Central memory CD8-positive, alpha-beta T cell (primary cell): Measurements from ENCODE around the gene VASH2.

ENCODE experiments used
- ATAC-seq: fragments of 150-1000 bp; cut with Tn5 transposase; replicated peaks from 2 replicates; pipeline ENCODE4 v1.10.0; 2022; ENCODE audit warnings: mild to moderate bottlenecking, moderate FRiP score, moderate number of reproducible peaks; ENCODE audit not compliant: poor library complexity, severe bottlenecking; ENCODE audit errors: extremely low read depth
- DNase-seq, 2 donors: peaks; one replicate each; pipeline ENCODE4 v3.0.0; 2021; ENCODE audit warnings: low spot score in 2 of 2
- H3K27ac Mint-ChIP-seq: one replicate; pipeline ENCODE4 v1.8.0; 2022; ENCODE audit warnings: low read depth, mild to moderate bottlenecking, moderate library complexity, mixed read lengths
- H3K27me3 Mint-ChIP-seq: one replicate; pipeline ENCODE4 v1.8.0; 2022; ENCODE audit warnings: mixed read lengths
- H3K36me3 Mint-ChIP-seq: one replicate; pipeline ENCODE4 v1.8.0; 2022; ENCODE audit warnings: mild to moderate bottlenecking, moderate library complexity, mixed read lengths; ENCODE audit not compliant: insufficient read depth
- H3K4me1 Mint-ChIP-seq: one replicate; pipeline ENCODE4 v1.8.0; 2022; ENCODE audit warnings: mixed read lengths
- H3K4me3 Mint-ChIP-seq: one replicate; pipeline ENCODE4 v1.8.0; 2022; ENCODE audit warnings: mild to moderate bottlenecking, moderate library complexity, mixed read lengths
- H3K9me3 Mint-ChIP-seq: one replicate; pipeline ENCODE4 v1.8.0; 2022; ENCODE audit warnings: mixed read lengths

VASH2 gene

DNA sequence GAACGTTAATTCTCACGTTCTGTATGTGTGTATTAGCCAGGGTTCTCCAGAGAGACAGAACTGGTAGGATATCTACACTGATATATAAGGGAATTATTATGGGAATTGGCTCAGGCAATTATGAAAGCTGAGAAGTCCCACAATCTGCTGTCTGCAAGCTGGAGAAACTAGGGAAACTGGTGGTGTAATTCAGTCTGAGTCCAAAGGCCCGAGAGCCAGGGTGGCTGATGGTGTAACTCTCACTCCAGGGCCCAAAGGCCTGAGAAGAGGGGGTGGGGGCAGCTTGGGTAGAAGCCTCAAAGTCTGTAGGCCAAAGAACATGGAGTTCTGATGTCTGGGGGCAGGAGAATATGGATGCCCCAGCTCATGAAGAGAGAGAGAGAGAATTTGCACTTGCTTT is 13.3 kb upstream of the VASH2 start:
- H3K9me3 Mint-ChIP-seq: no peaks in the 10 kb centered on the region
- no peak overlapping the region for H3K4me3 Mint-ChIP-seq
- no peaks in the 10 kb centered on the region for H3K36me3 Mint-ChIP-seq
- ATAC-seq (no peak), DNase-seq (no peak)
- H3K27me3 Mint-ChIP-seq: peaks cover 14% of the 10 kb centered on the region
- H3K27ac Mint-ChIP-seq: no peak overlapping the region
- H3K4me1 Mint-ChIP-seq: no peaks in the 10 kb centered on the region

DNA sequence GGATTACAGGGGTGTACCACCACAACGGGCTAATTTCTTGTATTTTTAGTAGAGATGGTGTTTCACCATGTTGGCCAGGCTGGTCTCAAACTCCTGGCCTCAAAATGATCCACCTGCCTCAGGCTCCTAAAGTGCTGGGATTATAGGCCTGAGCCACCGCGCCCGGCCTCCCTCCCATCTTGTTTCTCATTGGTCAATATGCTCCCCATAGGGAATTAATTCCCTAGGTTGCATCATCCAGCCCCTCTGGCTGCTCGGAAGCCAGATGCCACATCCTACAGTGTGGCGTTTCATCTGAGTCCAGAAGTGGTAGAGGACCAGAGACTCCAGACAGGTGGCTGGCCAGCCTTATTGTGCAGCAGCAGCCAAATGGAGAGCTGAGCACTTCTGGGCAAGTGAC is 11.5 kb upstream of the VASH2 start:
- H3K9me3 Mint-ChIP-seq: no peaks in the 10 kb centered on the region
- ATAC-seq (no peak), DNase-seq (no peak)
- no peak overlapping the region for H3K4me3 Mint-ChIP-seq
- H3K36me3 Mint-ChIP-seq: no peaks in the 10 kb centered on the region
- H3K27ac Mint-ChIP-seq: no peak overlapping the region
- H3K27me3 Mint-ChIP-seq: peaks cover 14% of the 10 kb centered on the region
- no peaks in the 10 kb centered on the region for H3K4me1 Mint-ChIP-seq

DNA sequence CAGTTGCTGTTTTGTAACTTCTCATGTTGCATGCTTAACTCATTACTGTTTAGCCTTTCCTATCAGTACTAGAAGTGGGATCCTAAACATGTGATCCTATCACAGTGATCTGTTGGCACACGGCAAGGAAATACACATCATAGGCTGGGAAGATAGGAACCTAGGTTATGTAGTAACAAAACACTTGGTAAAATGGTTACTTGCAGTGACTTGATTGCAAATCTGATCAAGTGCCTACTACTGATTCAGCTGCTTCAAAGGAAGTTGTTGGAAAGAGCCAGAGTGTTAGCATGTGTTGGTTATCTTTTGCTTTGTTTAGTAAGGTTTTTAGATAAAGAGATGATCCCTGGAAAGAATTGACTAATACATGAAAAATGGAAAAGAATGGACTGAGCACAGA is 8.9 kb upstream of the VASH2 start:
- ATAC-seq (no peak), DNase-seq (no peak)
- Mint-ChIP-seq H3K27ac (no peak overlapping the region), H3K4me3 (no peak overlapping the region), H3K4me1 (no peaks in the 10 kb centered on the region), H3K27me3 (peaks cover 14% of the 10 kb centered on the region), H3K36me3 (no peaks in the 10 kb centered on the region), H3K9me3 (no peaks in the 10 kb centered on the region)

GRCh38 chr1:212942679-212943392 is 7.5 kb upstream of the VASH2 start:
- Mint-ChIP-seq H3K4me1 (no peaks in the 10 kb centered on the region), H3K4me3 (no peak overlapping the region), H3K9me3 (no peaks in the 10 kb centered on the region), H3K36me3 (no peaks in the 10 kb centered on the region), H3K27me3 (peaks cover 14% of the 10 kb centered on the region), H3K27ac (no peak overlapping the region)
- no peak for ATAC-seq
- DNase-seq: no peak

- Mint-ChIP-seq H3K4me1 (no peaks in the 10 kb centered on the region), H3K36me3 (no peaks in the 10 kb centered on the region), H3K27ac (no peak overlapping the region), H3K9me3 (no peaks in the 10 kb centered on the region), H3K27me3 (peaks cover 19% of the 10 kb centered on the region), H3K4me3 (no peak overlapping the region)
- ATAC-seq (no peak), DNase-seq (no peak)
Measured at GRCh38 chr1:212943393-212943710, 7.0 kb upstream of the VASH2 start.

DNA sequence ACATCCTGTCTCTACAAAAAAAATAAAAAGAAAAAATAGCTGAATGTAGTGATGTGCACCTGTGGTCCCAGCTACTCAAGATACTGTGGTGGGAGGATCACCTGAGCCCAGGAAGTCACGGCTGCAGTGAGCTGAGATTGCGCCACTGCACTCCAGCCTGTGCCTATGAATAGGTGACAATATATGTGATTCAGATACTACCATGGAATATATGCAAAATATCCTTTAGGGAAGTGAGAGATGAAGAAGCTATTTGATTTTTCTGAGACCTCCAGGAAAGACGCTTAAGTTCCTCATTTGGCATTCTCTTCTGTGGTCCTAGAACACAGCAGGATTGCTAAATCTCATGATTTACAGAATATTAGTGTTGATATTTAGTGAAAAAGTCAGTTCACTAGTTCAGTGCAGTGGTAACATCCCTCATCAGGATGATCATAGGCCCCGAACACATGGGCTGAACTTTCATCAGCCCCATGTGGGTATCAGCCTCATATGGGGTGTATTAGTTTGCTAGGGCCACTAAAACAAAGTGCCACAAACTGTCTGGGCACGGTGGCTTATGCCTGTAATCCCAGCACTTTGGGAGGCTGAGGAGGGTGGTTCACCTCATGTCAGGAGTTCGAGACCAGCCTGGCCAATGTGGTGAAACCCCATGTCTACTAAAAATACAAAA is 6.0 kb upstream of the VASH2 start:
- ATAC-seq: no peak
- no peak for DNase-seq
- no peaks in the 10 kb centered on the region for H3K36me3 Mint-ChIP-seq
- H3K4me1 Mint-ChIP-seq: no peaks in the 10 kb centered on the region
- H3K27ac Mint-ChIP-seq: no peak overlapping the region
- no peaks in the 10 kb centered on the region for H3K9me3 Mint-ChIP-seq
- no peak overlapping the region for H3K4me3 Mint-ChIP-seq
- H3K27me3 Mint-ChIP-seq: peaks cover 29% of the 10 kb centered on the region

DNA sequence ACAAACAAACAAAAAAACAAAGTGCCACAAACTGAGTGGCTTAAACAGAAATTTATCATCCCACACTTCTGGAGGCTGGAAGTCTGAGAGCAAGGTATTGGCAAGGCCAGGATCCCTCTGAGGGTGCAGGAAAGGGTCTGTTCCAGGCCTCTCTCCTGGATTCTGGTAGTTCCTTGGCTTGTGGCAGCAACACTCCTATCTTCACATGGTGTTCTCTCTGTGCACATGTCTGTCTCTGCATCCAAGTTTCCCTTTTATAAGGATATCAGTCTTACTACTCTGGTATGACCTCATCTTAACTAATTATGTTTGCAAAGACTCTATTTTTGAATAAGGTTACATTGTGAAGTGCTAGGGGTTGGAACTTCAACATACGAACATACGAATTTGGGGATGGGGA is 5.3 kb upstream of the VASH2 start:
- H3K36me3 Mint-ChIP-seq: no peaks in the 10 kb centered on the region
- no peaks in the 10 kb centered on the region for H3K9me3 Mint-ChIP-seq
- ATAC-seq (no peak), DNase-seq (no peak)
- peaks cover 36% of the 10 kb centered on the region for H3K27me3 Mint-ChIP-seq
- no peak overlapping the region for H3K27ac Mint-ChIP-seq
- peaks cover under 1% of the 10 kb centered on the region for H3K4me1 Mint-ChIP-seq
- H3K4me3 Mint-ChIP-seq: no peak overlapping the region

DNA sequence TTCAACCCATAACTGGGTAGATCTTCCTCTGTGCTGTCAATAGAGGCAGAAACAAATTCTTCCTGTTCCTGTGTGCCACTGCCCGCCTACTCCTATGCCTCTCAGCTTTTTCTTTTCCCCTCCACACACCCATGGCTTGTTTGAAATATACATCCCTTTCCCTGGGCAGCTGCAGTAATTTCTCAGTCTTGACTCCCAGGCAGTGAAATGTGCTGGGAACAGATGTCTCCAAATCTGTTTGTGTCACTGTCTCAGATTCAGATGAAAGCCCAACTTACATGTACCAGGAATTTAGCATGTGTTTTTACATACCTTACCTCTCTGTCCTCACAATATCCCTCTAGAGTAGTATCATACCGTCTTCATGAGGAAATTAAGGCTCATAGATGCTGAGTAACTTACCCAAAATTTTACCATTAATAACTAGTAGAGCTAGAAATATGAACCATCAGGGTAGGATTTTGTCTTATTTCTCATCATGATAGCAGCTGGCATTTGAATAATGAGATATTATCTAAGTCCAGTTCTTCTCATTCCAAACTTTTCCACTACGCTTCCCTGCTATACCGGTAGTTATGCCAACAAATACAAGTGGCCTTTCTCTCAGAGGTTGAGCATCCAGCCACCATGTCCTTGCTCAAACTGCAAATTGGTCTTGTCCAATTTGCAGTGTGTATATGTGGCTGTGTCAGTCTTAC is 4.7 kb upstream of the VASH2 start:
- Mint-ChIP-seq H3K36me3 (no peaks in the 10 kb centered on the region), H3K4me3 (no peak overlapping the region), H3K27me3 (peaks cover 42% of the 10 kb centered on the region), H3K9me3 (no peaks in the 10 kb centered on the region), H3K4me1 (peaks cover 6% of the 10 kb centered on the region), H3K27ac (no peak overlapping the region)
- ATAC-seq (no peak), DNase-seq (no peak)

DNA sequence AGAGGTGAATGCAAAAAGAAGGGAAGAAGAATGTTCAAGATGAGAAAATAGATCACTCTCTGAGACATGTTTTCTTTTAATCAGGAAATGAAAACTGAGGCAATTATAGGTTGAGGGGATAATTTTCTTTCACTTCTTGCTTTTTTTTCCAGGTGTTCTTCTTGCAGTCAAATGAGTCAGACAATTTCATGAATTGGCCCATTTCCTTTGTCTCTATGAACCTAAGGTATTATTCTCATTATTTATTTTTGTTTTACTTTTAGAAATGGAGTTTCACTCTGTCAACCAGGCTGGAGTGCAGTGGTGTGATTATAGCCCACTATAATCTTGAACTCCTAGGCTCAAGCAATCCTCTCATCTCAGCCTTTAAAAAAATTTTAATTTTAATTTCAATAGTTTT is 3.5 kb upstream of the VASH2 start:
- Mint-ChIP-seq H3K4me1 (peaks cover 12% of the 10 kb centered on the region), H3K4me3 (no peak overlapping the region), H3K9me3 (no peaks in the 10 kb centered on the region), H3K27ac (no peak overlapping the region), H3K27me3 (peaks cover 42% of the 10 kb centered on the region), H3K36me3 (no peaks in the 10 kb centered on the region)
- no peak for ATAC-seq
- no peak for DNase-seq

DNA sequence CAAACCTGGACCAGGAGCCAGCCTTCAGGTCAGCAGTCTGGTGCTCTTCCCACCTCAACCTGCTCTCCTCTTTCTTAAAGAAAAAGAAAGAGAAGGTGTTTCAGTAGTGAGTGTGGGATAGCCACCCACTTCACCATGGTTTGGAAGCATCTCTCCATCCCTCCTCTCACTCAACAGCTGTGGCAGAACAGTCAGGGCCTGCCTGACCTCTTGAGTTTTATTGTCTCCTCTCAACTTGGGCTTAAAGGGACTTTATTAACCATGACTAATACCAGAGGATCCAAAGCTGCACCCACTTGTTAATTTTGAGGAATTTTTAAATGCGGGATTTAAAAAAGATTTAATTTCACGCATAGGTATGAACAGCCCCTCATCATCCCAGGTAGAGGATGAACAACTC is 570 bp upstream of the VASH2 start:
- no peak overlapping the region for H3K27ac Mint-ChIP-seq
- no peak for ATAC-seq
- DNase-seq: no peak
- no peaks in the 10 kb centered on the region for H3K9me3 Mint-ChIP-seq
- no peaks in the 10 kb centered on the region for H3K36me3 Mint-ChIP-seq
- peak overlapping the region; percentile 75 for H3K4me3 Mint-ChIP-seq
- H3K4me1 Mint-ChIP-seq: peaks cover 18% of the 10 kb centered on the region
- peaks cover 68% of the 10 kb centered on the region for H3K27me3 Mint-ChIP-seq

- H3K27ac Mint-ChIP-seq: no peak overlapping the region
- DNase-seq (no peak), ATAC-seq (no peak)
- no peaks in the 10 kb centered on the region for H3K9me3 Mint-ChIP-seq
- peaks cover 83% of the 10 kb centered on the region for H3K27me3 Mint-ChIP-seq
- H3K4me3 Mint-ChIP-seq: peak overlapping the region; percentile 75
- H3K4me1 Mint-ChIP-seq: peaks cover 18% of the 10 kb centered on the region
- H3K36me3 Mint-ChIP-seq: peaks cover 2% of the 10 kb centered on the region
Measured at GRCh38 chr1:212951126-212951946, 995 bp downstream of the VASH2 start.

- Mint-ChIP-seq H3K9me3 (no peaks in the 10 kb centered on the region), H3K4me3 (peak overlapping the region; percentile 75), H3K27me3 (peaks cover 85% of the 10 kb centered on the region), H3K4me1 (peaks cover 18% of the 10 kb centered on the region), H3K27ac (no peak overlapping the region), H3K36me3 (peaks cover 2% of the 10 kb centered on the region)
- no peak for DNase-seq
- ATAC-seq: no peak
Measured at GRCh38 chr1:212951947-212952640, 1.8 kb downstream of the VASH2 start.
